Upper lobe of right lung (tissue), 1 donor: ENCODE measurements around the gene LARGE1. TPM values are rescaled to one million over a fixed set of nuclear protein-coding genes. Genes with fewer than 3 reads are reported as not detected.

ENCODE experiments used
- ATAC-seq: fragments of 200-7000 bp; cut with Tn5 transposase; one replicate; pipeline ENCODE4 v1.9.1; 2020; ENCODE audit warnings: mild to moderate bottlenecking, moderate library complexity
- DNase-seq: peaks from one replicate; pipeline ENCODE4 v3.0.0-alpha.2; 2020
- H3K27ac ChIP-seq: fragments of 200-600 bp; one replicate; pipeline ENCODE4 v1.8.0; 2022
- H3K27me3 ChIP-seq: fragments of 200-600 bp; one replicate; pipeline ENCODE4 v1.8.0; 2022; ENCODE audit warnings: mild to moderate bottlenecking
- H3K36me3 ChIP-seq: fragments of 200-600 bp; one replicate; pipeline ENCODE4 v1.8.0; 2022
- H3K4me1 ChIP-seq: fragments of 200-600 bp; one replicate; pipeline ENCODE4 v1.8.0; 2022
- H3K4me3 ChIP-seq: fragments of 200-600 bp; one replicate; pipeline ENCODE4 v1.8.0; 2022; ENCODE audit warnings: mild to moderate bottlenecking
- H3K9me3 ChIP-seq: fragments of 200-600 bp; one replicate; pipeline ENCODE4 v1.8.0; 2022
- CTCF ChIP-seq: fragments of 200-600 bp; IDR thresholded peaks from one replicate; pipeline ENCODE4 v1.8.0; 2022; ENCODE audit warnings: antibody characterized with exemption
- intact Hi-C: fragments of 100-400 bp; cut with DNase I; formaldehyde crosslinking; loops from one replicate; pipeline ENCODE4 v1.11.0; 2022
- microRNA-seq: library from miRNA; unstranded; fragments of <30 nt; microRNA quantifications from one replicate; pipeline ENCODE4 v1.2.0, GENCODE V29; 2020; ENCODE audit warnings: borderline microRNAs expressed
- total RNA-seq: library from RNA; stranded (reverse); fragmentation: NEBNext Ultra II Directional; extraction: Animal tissue kit (Norgen Biotek cat#: 25700); gene quantifications from one replicate; pipeline ENCODE4 v1.2.1, GENCODE V29; 2021
- donor health status: DM: no; HTN: yes; CAD: no; lungs with severe emphysema.

Gene LARGE1
- total RNA-seq, 1 donor from 2014 or later: 33.5 TPM

GRCh38 chr22:33240888-33241475 is 679.3 kb downstream of the LARGE1 start:
- H3K9me3 ChIP-seq: no peaks in the 10 kb centered on the region
- no peak overlapping the region for H3K4me3 ChIP-seq
- TF ChIP-seq CTCF: no peak
- ATAC-seq (no peak), DNase-seq (no peak)
- intact Hi-C loops: no loop called here
- H3K36me3 ChIP-seq: no peaks in the 10 kb centered on the region
- no peaks in the 10 kb centered on the region for H3K4me1 ChIP-seq
- no peak overlapping the region for H3K27ac ChIP-seq
- no peaks in the 10 kb centered on the region for H3K27me3 ChIP-seq

DNA sequence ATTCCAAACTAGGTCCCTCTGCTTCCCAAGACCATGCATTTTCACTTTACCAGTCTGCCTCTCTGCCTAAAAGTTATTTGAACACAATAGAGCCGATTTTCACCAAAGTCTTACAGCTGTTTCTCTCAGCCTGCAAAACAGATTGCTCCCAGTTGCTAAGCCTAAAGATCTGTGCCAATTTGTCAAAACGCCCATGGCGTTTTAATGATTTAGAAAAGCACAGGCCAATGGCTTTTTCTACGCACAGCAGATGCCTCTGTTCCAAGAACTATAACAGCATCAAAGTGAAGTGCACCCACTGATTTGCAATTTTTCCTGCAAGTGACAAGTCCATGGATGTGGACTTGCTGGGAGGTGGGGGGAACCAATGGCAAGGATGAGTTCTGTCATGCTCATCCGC is 688.2 kb downstream of the LARGE1 start:
- no peak for ATAC-seq
- no peaks in the 10 kb centered on the region for H3K27me3 ChIP-seq
- peaks cover 26% of the 10 kb centered on the region for H3K9me3 ChIP-seq
- DNase-seq: no peak
- H3K4me3 ChIP-seq: no peak overlapping the region
- no peaks in the 10 kb centered on the region for H3K36me3 ChIP-seq
- H3K4me1 ChIP-seq: no peaks in the 10 kb centered on the region
- no peak for TF ChIP-seq CTCF
- intact Hi-C loops: no loop called here
- H3K27ac ChIP-seq: no peak overlapping the region

- TF ChIP-seq CTCF: no peak
- Histone ChIP-seq H3K27ac (no peak overlapping the region), H3K4me3 (no peak overlapping the region), H3K27me3 (no peaks in the 10 kb centered on the region), H3K4me1 (no peaks in the 10 kb centered on the region), H3K9me3 (peaks cover 26% of the 10 kb centered on the region), H3K36me3 (no peaks in the 10 kb centered on the region)
- intact Hi-C loops: no loop called here
- DNase-seq (no peak), ATAC-seq (no peak)
Observed at GRCh38 chr22:33227791-33228190, 692.5 kb downstream of the LARGE1 start.

DNA sequence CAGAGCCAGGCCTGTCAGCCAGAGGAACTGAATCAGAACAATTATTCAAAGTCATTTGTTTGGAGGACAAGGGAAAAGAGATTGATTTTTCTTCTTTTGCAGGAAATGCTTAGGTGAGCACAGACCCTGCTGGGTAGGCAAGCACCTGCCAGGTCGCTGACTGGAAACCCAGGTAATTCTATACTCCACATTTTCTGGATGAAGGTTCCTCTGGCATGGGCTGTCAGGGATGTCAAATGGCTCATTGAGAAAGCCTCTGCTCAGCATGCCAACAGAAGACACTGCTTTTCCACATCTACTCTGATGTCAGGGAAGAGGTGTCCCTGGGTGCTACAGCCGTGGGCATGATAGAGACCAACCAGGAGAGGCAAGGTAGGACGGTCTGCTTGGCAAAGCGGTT is 695.4 kb downstream of the LARGE1 start:
- Histone ChIP-seq H3K27ac (no peak overlapping the region), H3K4me3 (no peak overlapping the region), H3K4me1 (no peaks in the 10 kb centered on the region), H3K9me3 (peaks cover 20% of the 10 kb centered on the region), H3K27me3 (no peaks in the 10 kb centered on the region), H3K36me3 (no peaks in the 10 kb centered on the region)
- no peak for TF ChIP-seq CTCF
- DNase-seq (no peak), ATAC-seq (no peak)
- intact Hi-C loops: no loop called here

Small RNA genes within 50 kb of the gene (microRNA-seq; reads per million reads assigned to microRNA genes)
- gene MIR4764: not detected
